A549 (cell line): ENCODE measurements around the gene SRPK2.

ENCODE experiments used
- CHD2 ChIP-seq: fragments of 150-350 bp; IDR thresholded peaks from 2 replicates; pipeline ENCODE4 v1.6.1; 2014; ENCODE audit warnings: low read length; ENCODE audit not compliant: partially characterized antibody
- CHD4 ChIP-seq: fragments of 200-600 bp; sonication (generic); IDR thresholded peaks from 2 replicates; pipeline ENCODE4 v1.6.1; 2016; ENCODE audit warnings: antibody characterized with exemption, mild to moderate bottlenecking, borderline replicate concordance
- CTCF ChIP-seq: fragments of >200 bp; sonication (Bioruptor Twin); formaldehyde crosslinking; IDR thresholded peaks from 3 replicates; pipeline ENCODE4 v1.5.1; 2016
- JUN ChIP-seq, 2 experiments: fragments of >200 bp; sonication (Bioruptor Twin); formaldehyde crosslinking; IDR thresholded peaks; 2 replicates in 1 of 2; 3 replicates in 1 of 2; pipeline ENCODE4 v1.6.1; 2016 to 2017
- JUNB ChIP-seq: fragments of >200 bp; sonication (Bioruptor Twin); formaldehyde crosslinking; IDR thresholded peaks from 2 replicates; pipeline ENCODE4 v1.6.1; 2016
- KDM5A ChIP-seq: fragments of 200-600 bp; sonication (generic); IDR thresholded peaks from 2 replicates; pipeline ENCODE4 v1.6.1; 2016; ENCODE audit warnings: antibody characterized with exemption, mild to moderate bottlenecking
- MAFK ChIP-seq: fragments of 450-650 bp; IDR thresholded peaks from 2 replicates; pipeline ENCODE4 v1.6.1; 2014; ENCODE audit not compliant: partially characterized antibody
- MYC ChIP-seq: IDR thresholded peaks from 2 replicates; pipeline ENCODE4 v1.6.1; 2012; ENCODE audit warnings: mild to moderate bottlenecking, inconsistent platforms, low read length, improper control_type of control experiment, borderline replicate concordance
- POLR2A ChIP-seq: IDR thresholded peaks from 2 replicates; pipeline ENCODE4 v1.6.1; 2012; ENCODE audit warnings: mild to moderate bottlenecking, low read length
- RFX5 ChIP-seq: fragments of 450-650 bp; IDR thresholded peaks from 2 replicates; pipeline ENCODE4 v1.7.1; 2014; ENCODE audit warnings: antibody characterized with exemption, mild to moderate bottlenecking, moderate library complexity
- RNF2 ChIP-seq: fragments of 200-600 bp; sonication (generic); IDR thresholded peaks from 2 replicates; pipeline ENCODE4 v1.6.1; 2016; ENCODE audit warnings: low read depth, mild to moderate bottlenecking, antibody characterized with exemption, moderate library complexity, borderline replicate concordance
- SREBF2 ChIP-seq: fragments of 450-650 bp; IDR thresholded peaks from 2 replicates; pipeline ENCODE4 v1.6.1; 2014; ENCODE audit warnings: mild to moderate bottlenecking, moderate library complexity
- TF ChIP-seq, protein P1 (sequence below): fragments of 250-450 bp; sonication (Bioruptor Pico); IDR thresholded peaks from 2 replicates; pipeline ENCODE4 v1.5.0; 2021; ENCODE audit warnings: mild to moderate bottlenecking, moderate library complexity, borderline replicate concordance

DNA sequence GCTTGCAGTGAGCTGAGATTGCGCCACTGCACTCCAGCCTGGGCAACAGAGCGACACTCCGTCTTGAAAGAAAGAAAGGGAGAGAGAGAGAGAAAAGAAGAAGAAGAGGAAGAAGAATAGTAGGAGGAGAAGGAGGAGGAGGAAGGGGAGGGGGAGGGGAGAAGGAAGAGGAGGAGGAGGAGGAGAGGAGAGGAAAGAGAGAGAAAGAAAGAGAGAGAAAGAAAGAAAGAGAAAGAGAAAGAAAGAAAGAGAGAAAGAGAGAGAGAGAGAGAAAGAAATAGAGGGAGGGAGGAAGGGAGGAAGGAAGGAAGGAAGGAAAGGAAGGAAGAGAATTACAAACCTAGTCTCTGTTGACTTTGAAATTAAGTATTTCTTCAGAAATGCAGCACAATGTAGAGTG, 7.8 kb upstream of the SRPK2 start:
- TF ChIP-seq CTCF, result no peak
- TF ChIP-seq CHD4, result no peak
- TF ChIP-seq POLR2A, result no peak
- TF ChIP-seq RFX5, result no peak
- no peak for TF ChIP-seq MYC
- TF ChIP-seq KDM5A, result no peak
- TF ChIP-seq RNF2, result no peak
- no peak for TF ChIP-seq JUNB
- TF ChIP-seq MAFK, result no peak
- TF ChIP-seq CHD2, result no peak
- no peak for TF ChIP-seq SREBF2
- TF ChIP-seq, protein P1, sequence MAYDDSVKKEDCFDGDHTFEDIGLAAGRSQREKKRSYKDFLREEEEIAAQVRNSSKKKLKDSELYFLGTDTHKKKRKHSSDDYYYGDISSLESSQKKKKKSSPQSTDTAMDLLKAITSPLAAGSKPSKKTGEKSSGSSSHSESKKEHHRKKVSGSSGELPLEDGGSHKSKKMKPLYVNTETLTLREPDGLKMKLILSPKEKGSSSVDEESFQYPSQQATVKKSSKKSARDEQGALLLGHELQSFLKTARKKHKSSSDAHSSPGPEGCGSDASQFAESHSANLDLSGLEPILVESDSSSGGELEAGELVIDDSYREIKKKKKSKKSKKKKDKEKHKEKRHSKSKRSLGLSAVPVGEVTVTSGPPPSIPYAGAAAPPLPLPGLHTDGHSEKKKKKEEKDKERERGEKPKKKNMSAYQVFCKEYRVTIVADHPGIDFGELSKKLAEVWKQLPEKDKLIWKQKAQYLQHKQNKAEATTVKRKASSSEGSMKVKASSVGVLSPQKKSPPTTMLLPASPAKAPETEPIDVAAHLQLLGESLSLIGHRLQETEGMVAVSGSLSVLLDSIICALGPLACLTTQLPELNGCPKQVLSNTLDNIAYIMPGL, result no peak
- no peak for TF ChIP-seq JUN (IDR thresholded peaks at IDR 0.05)
